ENCODE results near the gene EXPH5. TPM values are rescaled to one million over a fixed set of nuclear protein-coding genes. Genes with fewer than 3 reads are reported as not detected.

EXPH5 gene, protein sequence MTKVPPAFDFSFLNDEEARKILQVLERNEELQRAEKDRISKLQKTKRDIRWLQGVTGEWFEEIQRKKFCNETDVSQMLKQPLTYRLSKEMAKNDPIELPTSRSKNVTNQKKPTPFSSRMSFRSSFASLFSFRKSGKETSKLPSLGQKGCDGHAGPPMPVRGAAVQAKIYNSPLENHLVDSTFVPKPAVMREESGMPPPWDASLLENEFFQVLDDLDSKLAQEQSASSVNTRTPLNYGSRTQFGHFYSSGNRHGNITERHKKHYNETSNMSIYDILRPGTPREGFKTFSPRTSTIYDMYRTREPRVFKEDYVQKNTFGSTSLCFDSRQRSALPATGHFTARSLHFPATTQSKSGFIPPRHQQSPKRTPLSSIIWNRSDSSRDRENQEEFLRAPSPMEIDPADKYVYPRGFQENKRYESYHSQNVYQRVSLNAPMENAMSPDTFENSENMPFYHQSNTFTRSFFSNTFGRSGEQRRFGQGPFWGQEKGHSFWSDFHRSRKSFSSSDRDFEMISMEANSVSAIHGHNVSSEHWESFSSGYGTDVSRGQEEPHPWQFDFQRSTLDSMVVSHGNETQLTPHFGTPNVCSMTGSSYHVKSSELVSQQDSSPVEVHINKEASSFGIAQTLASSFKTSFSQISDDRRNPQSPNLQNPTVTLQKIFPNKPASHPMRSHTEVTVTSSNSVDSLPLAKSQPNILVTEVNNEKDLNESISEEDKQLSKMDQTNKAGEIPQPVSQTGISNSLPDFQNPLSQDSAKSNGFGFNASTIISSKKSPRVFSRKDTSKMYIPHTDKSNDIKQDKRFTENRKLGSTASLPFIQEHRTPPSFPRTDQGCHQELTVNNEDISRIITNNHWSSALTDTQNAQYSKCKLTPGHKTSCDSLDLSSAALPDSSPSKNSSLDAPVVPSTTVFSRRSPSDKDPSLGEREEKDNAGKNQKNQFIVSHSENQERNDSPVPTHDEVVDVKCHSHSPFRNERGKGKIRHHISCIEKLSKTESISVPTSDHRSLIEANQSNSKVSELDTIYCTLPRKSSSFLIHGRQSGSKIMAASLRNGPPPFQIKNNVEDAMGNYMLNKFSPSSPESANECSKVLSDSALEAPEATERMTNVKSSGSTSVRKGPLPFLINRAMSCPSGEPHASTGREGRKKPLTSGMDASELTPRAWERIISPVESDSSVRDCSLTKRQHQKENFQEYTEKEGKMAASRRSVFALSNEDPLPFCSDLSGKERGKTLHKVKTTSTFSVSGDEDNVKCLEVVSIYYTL (N-terminal part only)
- 0.02 to 0.06 TPM (median 0.04 TPM) in 4 of 5 replicates, not detected in the other for total RNA-seq (2022; extraction: Qiagen RNA extraction; ENCODE audit: low read depth)

DNA sequence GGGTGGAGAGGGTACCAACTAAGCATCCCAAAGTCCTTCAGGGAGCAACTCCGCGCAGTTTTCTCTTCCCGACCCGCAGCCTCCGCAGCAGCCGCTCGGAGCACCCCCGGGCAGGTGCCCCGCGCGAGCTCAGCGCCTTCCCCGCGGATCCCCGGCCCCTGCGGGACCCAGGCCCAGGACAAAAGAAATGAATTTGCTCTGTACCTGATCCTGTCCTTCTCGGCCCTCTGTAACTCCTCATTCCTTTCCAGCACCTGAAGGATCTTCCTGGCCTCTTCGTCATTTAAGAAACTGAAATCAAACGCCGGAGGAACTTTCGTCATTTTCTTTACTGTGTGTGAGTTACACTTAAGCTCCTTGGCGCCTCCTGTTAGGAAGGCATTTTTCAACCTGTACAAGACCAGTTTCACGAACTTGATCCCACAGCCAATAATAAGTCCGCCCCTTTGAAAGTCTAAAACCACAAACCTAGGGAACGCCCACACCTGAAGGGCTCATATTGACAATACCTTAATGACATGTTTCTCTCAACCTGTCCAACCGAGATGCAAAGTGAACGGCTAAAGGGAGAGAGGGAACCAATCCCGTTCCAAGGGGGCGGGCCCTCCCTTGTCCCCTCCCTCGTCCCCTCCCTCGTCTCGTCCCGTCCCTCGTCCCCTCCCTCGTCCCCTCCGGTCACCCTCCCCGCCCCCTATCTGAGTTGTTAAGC lies at the start of gene EXPH5:
EXPH5 (minus strand) TSS at position 555 of the 709 bp plus-strand sequence; CDS start at position 323, 232 bp downstream.

DNA sequence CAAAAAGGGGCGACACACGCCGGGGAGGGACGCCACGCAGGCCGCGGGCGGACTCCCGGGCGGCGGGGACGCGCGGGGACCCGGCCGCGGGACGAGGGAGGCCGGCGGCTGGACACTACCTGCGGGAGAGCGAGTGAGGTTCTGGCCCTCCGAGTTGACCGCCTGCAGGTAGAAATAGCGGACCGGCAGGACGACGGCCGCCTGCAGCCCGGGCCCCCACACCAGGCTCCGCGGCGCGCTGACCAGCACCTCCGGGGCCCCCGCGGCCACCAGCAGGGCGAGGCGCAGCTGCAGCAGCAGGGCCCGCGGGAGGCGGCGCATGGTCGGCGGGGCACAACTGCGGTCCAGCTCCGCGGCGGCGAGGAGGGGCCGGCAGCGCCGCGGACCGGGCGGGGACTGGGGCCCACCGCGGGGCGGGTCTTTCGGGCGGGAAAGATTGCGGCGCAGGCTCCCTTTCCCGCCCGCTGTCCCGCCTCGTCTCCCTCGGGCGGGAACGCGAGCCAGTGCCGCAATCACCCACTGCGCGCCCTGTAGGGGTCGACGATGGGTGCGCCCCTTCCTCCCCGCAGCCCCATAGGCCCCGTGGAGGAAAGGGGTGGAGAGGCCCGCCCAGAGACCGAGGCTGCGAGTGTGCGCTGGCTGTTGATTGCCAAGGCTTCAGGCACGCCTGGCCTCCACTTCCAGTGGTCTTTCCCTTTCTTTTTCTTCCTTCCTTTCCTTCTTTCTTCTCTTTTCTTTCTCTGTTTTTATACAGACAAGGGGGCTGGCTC lies 95.3 kb downstream of the EXPH5 start, which contains the start of gene POGLUT3:
POGLUT3 (minus strand) TSS at position 339 of the 770 bp plus-strand sequence; CDS start at position 321, 18 bp downstream.

DNA sequence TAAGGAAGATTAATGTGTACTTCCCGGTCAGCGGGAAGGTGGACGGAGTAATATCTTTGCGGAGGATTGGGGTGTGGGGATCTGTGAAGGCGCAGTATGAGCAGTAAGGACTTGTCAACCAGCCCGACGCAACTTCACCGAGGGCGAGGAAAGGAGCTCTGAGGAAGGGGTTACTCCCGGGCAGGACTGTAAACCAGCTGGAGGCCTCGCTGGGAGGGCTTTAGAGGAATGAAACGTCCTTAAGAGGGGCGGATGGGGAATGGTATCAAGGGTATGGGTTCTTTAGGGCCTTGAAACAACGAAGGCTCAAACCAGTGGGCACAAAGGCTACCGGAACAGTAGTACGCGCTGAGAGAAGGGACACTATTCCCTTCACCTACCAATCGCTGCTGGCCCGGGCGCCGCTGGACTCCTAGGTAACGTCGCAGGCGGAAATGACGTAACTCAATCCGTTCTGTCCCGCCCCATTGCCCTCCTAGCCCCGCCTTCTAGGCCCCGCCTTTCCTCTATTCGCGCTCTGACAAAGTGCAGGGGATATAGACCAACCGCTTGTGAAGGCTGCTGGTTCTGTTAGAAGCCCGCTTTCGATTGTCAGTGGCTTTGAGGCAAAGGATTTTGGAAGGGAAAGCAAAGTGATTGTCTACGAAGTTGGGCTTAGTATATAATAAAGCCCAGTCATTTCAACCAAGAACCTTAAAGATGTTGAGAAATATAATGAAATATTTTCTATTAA lies 126.3 kb downstream of the EXPH5 start, which contains the start of gene C11orf65:
C11orf65 (minus strand) TSS at position 439 of the 733 bp plus-strand sequence. CDS start 5,970 bp downstream, outside the sequence.

Other genes with a start within 250 kb of the EXPH5 start
- gene C11orf65, start 126.2 kb downstream of the EXPH5 start, total RNA-seq (2022; extraction: Qiagen RNA extraction; ENCODE audit: low read depth): 0.20 to 0.65 TPM in 2 of 5 replicates, not detected in the others
- 9.1 to 12.7 TPM (median 12.3 TPM) in 5 replicates for gene POGLUT3, start 95.4 kb downstream of the EXPH5 start, total RNA-seq (2022; extraction: Qiagen RNA extraction; ENCODE audit: low read depth)
- gene DDX10, start 71.3 kb upstream of the EXPH5 start, total RNA-seq (2022; extraction: Qiagen RNA extraction; ENCODE audit: low read depth): 55.7 to 78.9 TPM (median 60.6 TPM) in 5 replicates